K562 (cell line): ENCODE data around the gene DAPK2. TPM values are rescaled to one million over a fixed set of nuclear protein-coding genes. Genes with fewer than 3 reads are reported as not detected.

Experiments used
- GMEB1 ChIP-seq: fragments of 250-450 bp; sonication (Bioruptor Pico); IDR thresholded peaks from 2 replicates; pipeline ENCODE4 v1.4.0; 2020; ENCODE audit warnings: mild to moderate bottlenecking
- HES1 ChIP-seq: fragments of 450-650 bp; IDR thresholded peaks from 2 replicates; pipeline ENCODE4 v1.6.1; 2016; ENCODE audit warnings: low read depth, mild to moderate bottlenecking, moderate library complexity
- MTA3 ChIP-seq: fragments of 450-650 bp; formaldehyde crosslinking; IDR thresholded peaks from 2 replicates; pipeline ENCODE4 v1.6.1; 2017; ENCODE audit warnings: mild to moderate bottlenecking, borderline replicate concordance
- THRA ChIP-seq: fragments of 450-650 bp; IDR thresholded peaks from 2 replicates; pipeline ENCODE4 v1.6.1; 2017; ENCODE audit warnings: mild to moderate bottlenecking, moderate library complexity
- UBTF ChIP-seq, 2 experiments: IDR thresholded peaks; 2 replicates each; pipeline ENCODE4 v1.6.1; 2012; ENCODE audit warnings: improper control_type of control experiment in 2 of 2, low read depth in 2 of 2, low read length in 2 of 2, borderline replicate concordance in 1 of 2
- ZFP1 ChIP-seq: fragments of 450-650 bp; formaldehyde crosslinking; IDR thresholded peaks from 2 replicates; pipeline ENCODE4 v1.4.0; 2020; ENCODE audit warnings: mild to moderate bottlenecking, mixed read lengths
- ZNF263 ChIP-seq: sonication (generic); formaldehyde crosslinking; IDR thresholded peaks from 2 replicates; pipeline ENCODE4 v1.8.0; 2022; ENCODE audit warnings: mild to moderate bottlenecking, missing genetic modification reagents, borderline replicate concordance
- ZNF79 ChIP-seq: fragments of 250-450 bp; sonication (Bioruptor Pico); IDR thresholded peaks from 2 replicates; pipeline ENCODE4 v1.4.0; 2020; ENCODE audit warnings: low read depth, mild to moderate bottlenecking, moderate library complexity
- polyA plus RNA-seq, 8 experiments: library from polyadenylated mRNA; depleted of rRNA in 4 of 8; stranded (reverse) in 5 of 8; unstranded in 3 of 8; fragments of >200 nt; fragmentation: Nextera tagmentation in 2 of 8; fragmentation: Illumina TruSeq in 1 of 8; extraction: Ambion mirVana in 2 of 8; extraction: Trizol in 1 of 8; gene quantifications; 2 replicates each; pipeline versions ENCODE4 v1.2.1 to v1.2.3, GENCODE V29; 2011 to 2014; ENCODE audit warnings: inconsistent platforms in 1 of 8, missing spikeins in 1 of 8
- total RNA-seq, 7 experiments: library from RNA; depleted of rRNA in 6 of 7; stranded (reverse); fragments of >200 nt in 6 of 7; fragmentation: Illumina TruSeq in 2 of 7; extraction: Trizol in 2 of 7; gene quantifications; 2 replicates each; pipeline versions ENCODE4 v1.2.1 to v1.2.3, GENCODE V29; 2011 to 2021; ENCODE audit warnings: low replicate concordance in 1 of 7
- TF ChIP-seq, protein P1 (sequence below): fragments of 450-650 bp; IDR thresholded peaks from 2 replicates; pipeline ENCODE4 v1.6.1; 2016; ENCODE audit warnings: low read depth
- TF ChIP-seq, protein P2 (sequence below): fragments of 450-650 bp; IDR thresholded peaks from 2 replicates; pipeline ENCODE4 v1.6.1; 2016; ENCODE audit warnings: missing biosample characterization, missing genetic modification characterization

Gene DAPK2
- total and polyA plus RNA-seq, 9 of the 15 experiments (the other 6 are each of a cell fraction or from before 2014, with no cell fraction given): 0.14 to 5.2 (median 2.2) TPM

- TF ChIP-seq ZNF79 (CRISPR knock-in tag) (no peak), ZFP1 (CRISPR knock-in tag) (no peak), THRA (0 out of 2 replicates have a peak, but pooled peaks have one; percentile 21), HES1 (no peak; the same call in 1 of the 2 replicates), GMEB1 (CRISPR knock-in tag) (no peak), MTA3 (no peak), UBTF (IDR thresholded peaks at IDR 0.05; ENCODE audit: borderline replicate concordance in 1 of 2, low read depth in 2 of 2, low read length in 2 of 2) (no peak), ZNF263 (CRISPR knock-in tag) (no peak)
- TF ChIP-seq, protein P1, sequence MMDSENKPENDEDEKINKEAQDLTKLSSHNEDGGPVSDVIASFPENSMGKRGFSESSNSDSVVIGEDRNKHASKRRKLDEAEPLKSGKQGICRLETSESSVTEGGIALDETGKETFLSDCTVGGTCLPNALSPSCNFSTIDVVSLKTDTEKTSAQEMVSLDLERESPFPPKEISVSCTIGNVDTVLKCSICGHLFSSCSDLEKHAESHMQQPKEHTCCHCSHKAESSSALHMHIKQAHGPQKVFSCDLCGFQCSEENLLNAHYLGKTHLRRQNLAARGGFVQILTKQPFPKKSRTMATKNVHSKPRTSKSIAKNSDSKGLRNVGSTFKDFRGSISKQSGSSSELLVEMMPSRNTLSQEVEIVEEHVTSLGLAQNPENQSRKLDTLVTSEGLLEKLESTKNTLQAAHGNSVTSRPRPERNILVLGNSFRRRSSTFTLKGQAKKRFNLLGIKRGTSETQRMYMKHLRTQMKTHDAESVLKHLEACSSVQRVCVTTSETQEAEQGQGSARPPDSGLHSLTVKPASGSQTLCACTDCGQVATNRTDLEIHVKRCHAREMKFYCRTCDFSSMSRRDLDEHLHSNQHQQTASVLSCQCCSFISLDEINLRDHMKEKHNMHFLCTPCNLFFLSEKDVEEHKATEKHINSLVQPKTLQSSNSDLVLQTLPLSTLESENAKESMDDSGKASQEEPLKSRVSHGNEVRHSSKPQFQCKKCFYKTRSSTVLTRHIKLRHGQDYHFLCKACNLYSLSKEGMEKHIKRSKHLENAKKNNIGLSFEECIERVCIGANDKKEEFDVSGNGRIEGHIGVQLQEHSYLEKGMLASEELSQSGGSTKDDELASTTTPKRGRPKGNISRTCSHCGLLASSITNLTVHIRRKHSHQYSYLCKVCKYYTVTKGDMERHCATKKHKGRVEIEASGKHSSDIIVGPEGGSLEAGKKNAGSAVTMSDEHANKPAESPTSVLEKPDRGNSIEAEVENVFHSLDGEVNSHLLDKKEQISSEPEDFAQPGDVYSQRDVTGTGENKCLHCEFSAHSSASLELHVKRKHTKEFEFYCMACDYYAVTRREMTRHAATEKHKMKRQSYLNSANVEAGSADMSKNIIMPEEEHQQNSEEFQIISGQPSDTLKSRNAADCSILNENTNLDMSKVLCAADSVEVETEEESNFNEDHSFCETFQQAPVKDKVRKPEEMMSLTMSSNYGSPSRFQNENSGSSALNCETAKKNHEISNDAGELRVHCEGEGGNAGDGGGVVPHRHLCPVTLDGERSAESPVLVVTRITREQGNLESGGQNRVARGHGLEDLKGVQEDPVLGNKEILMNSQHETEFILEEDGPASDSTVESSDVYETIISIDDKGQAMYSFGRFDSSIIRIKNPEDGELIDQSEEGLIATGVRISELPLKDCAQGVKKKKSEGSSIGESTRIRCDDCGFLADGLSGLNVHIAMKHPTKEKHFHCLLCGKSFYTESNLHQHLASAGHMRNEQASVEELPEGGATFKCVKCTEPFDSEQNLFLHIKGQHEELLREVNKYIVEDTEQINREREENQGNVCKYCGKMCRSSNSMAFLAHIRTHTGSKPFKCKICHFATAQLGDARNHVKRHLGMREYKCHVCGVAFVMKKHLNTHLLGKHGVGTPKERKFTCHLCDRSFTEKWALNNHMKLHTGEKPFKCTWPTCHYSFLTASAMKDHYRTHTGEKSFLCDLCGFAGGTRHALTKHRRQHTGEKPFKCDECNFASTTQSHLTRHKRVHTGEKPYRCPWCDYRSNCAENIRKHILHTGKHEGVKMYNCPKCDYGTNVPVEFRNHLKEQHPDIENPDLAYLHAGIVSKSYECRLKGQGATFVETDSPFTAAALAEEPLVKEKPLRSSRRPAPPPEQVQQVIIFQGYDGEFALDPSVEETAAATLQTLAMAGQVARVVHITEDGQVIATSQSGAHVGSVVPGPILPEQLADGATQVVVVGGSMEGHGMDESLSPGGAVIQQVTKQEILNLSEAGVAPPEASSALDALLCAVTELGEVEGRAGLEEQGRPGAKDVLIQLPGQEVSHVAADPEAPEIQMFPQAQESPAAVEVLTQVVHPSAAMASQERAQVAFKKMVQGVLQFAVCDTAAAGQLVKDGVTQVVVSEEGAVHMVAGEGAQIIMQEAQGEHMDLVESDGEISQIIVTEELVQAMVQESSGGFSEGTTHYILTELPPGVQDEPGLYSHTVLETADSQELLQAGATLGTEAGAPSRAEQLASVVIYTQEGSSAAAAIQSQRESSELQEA: no peak
- TF ChIP-seq, protein P2, sequence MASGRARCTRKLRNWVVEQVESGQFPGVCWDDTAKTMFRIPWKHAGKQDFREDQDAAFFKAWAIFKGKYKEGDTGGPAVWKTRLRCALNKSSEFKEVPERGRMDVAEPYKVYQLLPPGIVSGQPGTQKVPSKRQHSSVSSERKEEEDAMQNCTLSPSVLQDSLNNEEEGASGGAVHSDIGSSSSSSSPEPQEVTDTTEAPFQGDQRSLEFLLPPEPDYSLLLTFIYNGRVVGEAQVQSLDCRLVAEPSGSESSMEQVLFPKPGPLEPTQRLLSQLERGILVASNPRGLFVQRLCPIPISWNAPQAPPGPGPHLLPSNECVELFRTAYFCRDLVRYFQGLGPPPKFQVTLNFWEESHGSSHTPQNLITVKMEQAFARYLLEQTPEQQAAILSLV: no peak
These were observed 41.7 kb downstream of the DAPK2 start (continued) for GRCh38 chr15:64004587-64004986.
